Tibial artery (tissue), 4 donors: Measurements from ENCODE around the gene CPE.

Experiments
- DNase-seq, 2 donors: peaks; one replicate each; pipeline ENCODE4 v3.0.0-alpha.2; 2019
- H3K27ac ChIP-seq, 2 donors: fragments of 200-600 bp; sonication (generic) in 1 of 2; 1 replicate in 1 of 2; 2 replicates in 1 of 2; pipeline ENCODE4 v1.5.1; 2018 to 2019; ENCODE audit warnings: mild to moderate bottlenecking in 1 of 2
- H3K27me3 ChIP-seq, 2 donors: fragments of 200-600 bp; sonication (generic) in 1 of 2; one replicate each; pipeline versions ENCODE4 v1.5.1 to v1.6.0; 2016 to 2019
- H3K36me3 ChIP-seq, 3 donors: fragments of 200-600 bp; sonication (generic) in 2 of 3; one replicate each; pipeline ENCODE4 v1.5.1; 2016 to 2019; ENCODE audit warnings: mild to moderate bottlenecking in 2 of 3
- H3K4me1 ChIP-seq, 4 donors: fragments of 200-600 bp; sonication (generic) in 2 of 4; 1 replicate in 3 of 4; 2 replicates in 1 of 4; pipeline ENCODE4 v1.5.1; 2016 to 2019
- H3K4me3 ChIP-seq, 2 donors: fragments of 200-600 bp; sonication (generic) in 1 of 2; 1 replicate in 1 of 2; 2 replicates in 1 of 2; pipeline ENCODE4 v1.5.1; 2018 to 2019; ENCODE audit warnings: mild to moderate bottlenecking in 2 of 2
- H3K9me3 ChIP-seq, 3 donors: fragments of 200-600 bp; sonication (generic) in 1 of 3; one replicate each; pipeline ENCODE4 v1.5.1; 2016 to 2019
- CTCF ChIP-seq, 2 experiments: fragments of 200-600 bp in 1 of 2; fragments of 450-650 bp in 1 of 2; IDR thresholded peaks; one replicate each; pipeline ENCODE4 v1.5.1; 2017 to 2019; ENCODE audit warnings: antibody characterized with exemption in 2 of 2, mild to moderate bottlenecking in 1 of 2, moderate library complexity in 1 of 2
- intact Hi-C: fragments of 100-400 bp; cut with DNase I; formaldehyde crosslinking; loops from one replicate; pipeline ENCODE4 v1.15.0; 2023; ENCODE audit warnings: low total_unique reads

Gene CPE

DNA sequence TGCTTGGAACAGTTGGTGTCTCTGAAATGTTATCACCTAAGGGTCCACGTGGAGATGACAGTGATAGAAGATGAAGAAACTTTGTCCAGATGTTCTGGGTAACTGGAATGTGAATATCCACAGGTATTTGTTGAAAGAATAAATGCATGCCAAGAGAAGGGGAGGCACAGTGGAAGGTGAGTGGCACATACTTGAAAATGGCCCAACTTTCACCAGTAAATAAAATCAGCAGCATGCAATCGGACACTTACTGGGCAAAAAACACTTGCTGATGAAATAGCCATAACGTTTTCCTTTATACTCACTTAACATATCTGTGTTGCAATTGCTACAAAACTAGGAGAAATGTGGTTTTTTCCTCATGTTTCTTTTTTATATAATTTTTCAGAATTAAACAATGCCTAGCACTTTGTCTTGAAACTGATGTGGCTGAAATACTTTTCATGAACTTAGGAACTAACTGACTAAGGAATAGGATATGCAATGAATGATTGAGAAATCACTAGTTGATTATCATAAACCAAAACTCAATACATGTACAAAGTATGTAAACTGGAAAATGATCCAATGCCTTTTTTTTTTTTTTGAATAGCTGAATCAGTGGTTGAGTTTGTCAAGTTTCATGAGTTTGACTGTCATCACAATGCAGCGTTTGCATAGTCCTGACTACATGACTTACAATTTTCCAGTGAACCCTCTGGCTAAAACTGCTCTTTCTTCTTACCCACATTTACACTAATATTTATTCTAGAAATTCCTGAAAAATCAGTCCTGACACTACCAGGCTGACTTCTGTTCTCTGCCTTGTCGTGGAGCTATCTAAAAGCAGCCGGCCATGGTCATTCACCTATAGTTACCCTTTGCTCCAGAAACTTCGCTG is 127.4 kb downstream of the CPE start:
- TF ChIP-seq CTCF (IDR thresholded peaks at IDR 0.05) = no peak
- no peak for DNase-seq
- no peak overlapping the region for H3K27ac ChIP-seq

DNA sequence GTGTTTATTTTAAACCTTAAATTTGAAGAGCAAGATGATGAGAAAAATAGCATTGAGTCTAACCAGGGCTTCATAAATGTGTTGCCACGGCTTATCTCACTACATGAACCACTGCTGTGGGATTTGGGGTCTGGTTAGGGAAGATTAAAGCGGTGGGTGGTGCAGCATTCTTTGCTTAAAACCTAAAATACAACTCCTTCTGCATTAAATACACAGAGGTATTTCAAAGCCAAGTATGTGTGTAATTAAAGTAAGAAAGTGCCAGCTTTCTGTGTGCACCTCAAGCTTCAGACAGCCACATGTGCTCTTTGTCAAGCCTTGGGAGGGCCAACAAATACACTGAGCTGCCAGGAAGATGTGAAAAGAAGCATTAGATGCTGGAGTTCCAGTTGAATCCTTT is 128.0 kb downstream of the CPE start:
- H3K27me3 ChIP-seq = no peaks in the 10 kb centered on the region
- H3K36me3 ChIP-seq = no peaks in the 10 kb centered on the region
- DNase-seq = no peak
- H3K4me3 ChIP-seq = no peak overlapping the region
- H3K9me3 ChIP-seq = no peaks in the 10 kb centered on the region
- no peak for TF ChIP-seq CTCF (IDR thresholded peaks at IDR 0.05)
- H3K27ac ChIP-seq = no peak overlapping the region
- peaks cover 0 to 46% (median 18%) of the 10 kb centered on the region in 4 donors for H3K4me1 ChIP-seq
- intact Hi-C loops = no loop called here

More for the DNA sequence above, 127.4 kb downstream of the CPE start:
- no peak overlapping the region for H3K4me3 ChIP-seq
- intact Hi-C loops = no loop called here
- no peaks in the 10 kb centered on the region for H3K36me3 ChIP-seq
- no peaks in the 10 kb centered on the region for H3K27me3 ChIP-seq
- H3K4me1 ChIP-seq = peaks cover 0 to 46% (median 18%) of the 10 kb centered on the region in 4 donors
- H3K9me3 ChIP-seq = no peaks in the 10 kb centered on the region

GRCh38 chr4:165507381-165507780 is 128.6 kb downstream of the CPE start:
- TF ChIP-seq CTCF (IDR thresholded peaks at IDR 0.05) = no peak
- no peak overlapping the region for H3K27ac ChIP-seq
- no peak overlapping the region for H3K4me3 ChIP-seq

DNA sequence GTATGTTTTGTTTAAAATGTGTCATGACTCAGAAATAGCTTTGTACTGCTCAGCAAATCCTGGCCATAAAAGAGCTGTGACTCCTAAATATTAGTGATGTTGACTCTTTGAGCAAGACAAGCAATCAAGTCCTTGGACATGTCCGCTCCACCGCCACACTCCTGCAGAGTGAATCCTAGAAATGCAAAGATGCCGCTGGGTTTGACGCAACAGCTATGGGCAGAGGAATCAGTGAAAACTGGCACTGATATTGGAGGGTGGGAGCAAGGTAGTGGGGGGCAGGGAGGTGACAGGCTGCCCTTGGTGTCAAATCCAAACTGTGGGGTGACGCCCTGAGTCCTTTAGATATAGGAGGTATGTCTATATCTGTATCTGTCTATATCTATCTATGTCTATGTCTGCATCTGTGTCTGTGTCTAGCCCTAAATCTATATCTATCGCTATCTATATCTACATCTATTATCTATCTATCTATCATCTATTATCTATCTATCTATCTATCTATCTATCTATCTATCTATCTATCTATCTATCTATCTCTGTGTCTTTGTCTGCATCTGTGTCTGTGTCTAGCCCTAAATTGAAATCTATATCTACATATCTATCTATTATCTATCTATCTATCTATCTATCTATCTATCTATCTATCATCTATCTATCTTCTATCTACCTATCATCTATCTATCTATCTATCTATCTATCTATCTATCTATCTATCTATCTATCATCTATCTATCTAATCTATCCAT is 129.7 kb downstream of the CPE start:
- no peaks in the 10 kb centered on the region for H3K36me3 ChIP-seq
- no peak for DNase-seq
- H3K4me1 ChIP-seq = peaks cover 0 to 29% (median 14%) of the 10 kb centered on the region in 4 donors
- H3K9me3 ChIP-seq = no peaks in the 10 kb centered on the region
- no peaks in the 10 kb centered on the region for H3K27me3 ChIP-seq
- no peak for TF ChIP-seq CTCF (IDR thresholded peaks at IDR 0.05)
- no peak overlapping the region for H3K27ac ChIP-seq
- intact Hi-C loops = no loop called here
- no peak overlapping the region for H3K4me3 ChIP-seq

More at GRCh38 chr4:165507381-165507780, 128.6 kb downstream of the CPE start:
- Histone ChIP-seq H3K9me3 (no peaks in the 10 kb centered on the region), H3K4me1 (peaks cover 0 to 41% (median 18%) of the 10 kb centered on the region in 4 donors), H3K36me3 (no peaks in the 10 kb centered on the region), H3K27me3 (no peaks in the 10 kb centered on the region)
- intact Hi-C loops = no loop called here
- DNase-seq = no peak

DNA sequence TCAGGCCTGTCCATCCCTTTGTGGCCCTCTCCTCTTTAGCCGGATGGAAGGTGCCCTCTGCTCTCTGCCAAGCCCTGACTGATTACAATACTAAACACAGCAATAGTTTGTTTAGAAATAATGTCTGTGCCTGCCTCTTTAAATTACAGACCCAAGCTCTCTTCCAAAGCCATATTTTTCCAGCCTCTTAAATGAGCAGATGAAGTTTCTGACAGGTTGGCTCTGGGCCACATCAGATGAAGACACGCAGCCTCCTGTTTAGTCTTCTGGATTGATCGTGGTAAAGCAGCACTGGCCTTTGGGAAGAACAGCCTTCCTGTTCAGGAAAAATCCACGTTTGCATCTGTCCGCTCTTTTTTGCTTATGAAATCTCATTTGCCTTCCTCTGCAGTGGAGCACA is 133.6 kb downstream of the CPE start:
- no peaks in the 10 kb centered on the region for H3K9me3 ChIP-seq
- no peak for DNase-seq
- no peak overlapping the region for H3K27ac ChIP-seq
- no peaks in the 10 kb centered on the region for H3K36me3 ChIP-seq
- no peak for TF ChIP-seq CTCF (IDR thresholded peaks at IDR 0.05)
- intact Hi-C loops = no loop called here
- peaks cover 0 to 16% (median 7%) of the 10 kb centered on the region in 4 donors for H3K4me1 ChIP-seq
- H3K27me3 ChIP-seq = no peaks in the 10 kb centered on the region
- no peak overlapping the region for H3K4me3 ChIP-seq
